ENCODE results near the gene FOXF2.

Gene FOXF2

DNA sequence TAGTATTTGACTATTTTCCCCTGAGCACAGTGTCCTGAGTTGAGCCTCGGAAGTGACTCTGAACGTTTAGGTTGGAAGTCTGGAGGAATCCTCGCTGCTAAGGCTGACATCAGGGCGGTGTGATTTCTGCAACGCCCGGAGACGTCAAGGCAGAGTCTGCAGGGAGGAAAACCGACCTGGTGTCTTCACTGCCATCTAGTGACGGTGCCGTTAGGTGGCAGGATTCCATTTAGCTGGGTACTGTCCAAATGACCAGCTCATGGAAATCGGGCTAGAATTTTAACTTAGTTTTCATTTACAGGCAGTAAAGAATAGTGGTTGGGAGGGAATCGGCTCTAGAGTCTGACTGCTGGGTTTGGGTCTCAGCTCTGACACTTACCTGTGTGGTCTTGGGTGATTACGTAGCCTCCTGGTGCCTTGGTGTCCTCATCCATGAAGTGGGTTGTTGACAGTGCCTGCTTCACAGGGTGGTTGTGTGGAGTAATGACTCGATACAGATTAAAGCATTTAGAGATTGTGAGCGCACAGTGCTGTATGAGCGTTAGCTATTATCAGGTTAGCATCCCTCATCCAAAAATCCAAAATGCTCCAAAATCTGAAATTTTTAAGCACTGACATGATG lies 35.0 kb downstream of the FOXF2 start:
- H3K4me3 ChIP-seq (ENCODE audit: low read depth, low read length): no peak overlapping the region
- in situ Hi-C loops (cut with HindIII; ENCODE audit: low sequenced_read_pairs): no loop called here
- TF ChIP-seq, protein P1, sequence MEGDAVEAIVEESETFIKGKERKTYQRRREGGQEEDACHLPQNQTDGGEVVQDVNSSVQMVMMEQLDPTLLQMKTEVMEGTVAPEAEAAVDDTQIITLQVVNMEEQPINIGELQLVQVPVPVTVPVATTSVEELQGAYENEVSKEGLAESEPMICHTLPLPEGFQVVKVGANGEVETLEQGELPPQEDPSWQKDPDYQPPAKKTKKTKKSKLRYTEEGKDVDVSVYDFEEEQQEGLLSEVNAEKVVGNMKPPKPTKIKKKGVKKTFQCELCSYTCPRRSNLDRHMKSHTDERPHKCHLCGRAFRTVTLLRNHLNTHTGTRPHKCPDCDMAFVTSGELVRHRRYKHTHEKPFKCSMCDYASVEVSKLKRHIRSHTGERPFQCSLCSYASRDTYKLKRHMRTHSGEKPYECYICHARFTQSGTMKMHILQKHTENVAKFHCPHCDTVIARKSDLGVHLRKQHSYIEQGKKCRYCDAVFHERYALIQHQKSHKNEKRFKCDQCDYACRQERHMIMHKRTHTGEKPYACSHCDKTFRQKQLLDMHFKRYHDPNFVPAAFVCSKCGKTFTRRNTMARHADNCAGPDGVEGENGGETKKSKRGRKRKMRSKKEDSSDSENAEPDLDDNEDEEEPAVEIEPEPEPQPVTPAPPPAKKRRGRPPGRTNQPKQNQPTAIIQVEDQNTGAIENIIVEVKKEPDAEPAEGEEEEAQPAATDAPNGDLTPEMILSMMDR (IDR thresholded peaks at IDR 0.05; ENCODE audit: low read depth, low read length): peak; percentile 70
- peak; percentile 57 for DNase-seq (ENCODE audit: low read depth, low spot score)

DNA sequence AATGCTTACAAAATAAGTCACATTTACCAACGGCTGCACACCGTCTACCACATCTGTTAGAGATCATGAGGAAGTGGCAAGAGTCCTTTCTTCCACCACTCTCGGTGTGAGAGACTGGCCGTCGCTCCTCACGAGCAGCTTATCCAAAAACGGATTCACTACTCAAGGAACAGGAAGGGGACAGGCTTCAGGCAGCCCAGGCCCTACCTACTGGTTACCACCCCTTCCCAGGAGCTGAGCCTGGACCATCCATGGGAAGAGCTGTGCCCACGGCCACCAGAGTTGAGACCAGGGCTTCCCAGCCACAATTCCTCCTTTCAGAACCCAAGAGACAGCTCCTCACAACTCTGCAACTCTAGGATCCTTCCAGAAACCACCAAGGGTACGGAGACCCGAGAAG lies 37.0 kb downstream of the FOXF2 start:
- H3K4me3 ChIP-seq (ENCODE audit: low read depth, low read length): no peak overlapping the region
- DNase-seq (ENCODE audit: low read depth, low spot score): no peak
- TF ChIP-seq, protein P1 (IDR thresholded peaks at IDR 0.05; ENCODE audit: low read depth, low read length): no peak
- in situ Hi-C loops (cut with HindIII; ENCODE audit: low sequenced_read_pairs): no loop called here

DNA sequence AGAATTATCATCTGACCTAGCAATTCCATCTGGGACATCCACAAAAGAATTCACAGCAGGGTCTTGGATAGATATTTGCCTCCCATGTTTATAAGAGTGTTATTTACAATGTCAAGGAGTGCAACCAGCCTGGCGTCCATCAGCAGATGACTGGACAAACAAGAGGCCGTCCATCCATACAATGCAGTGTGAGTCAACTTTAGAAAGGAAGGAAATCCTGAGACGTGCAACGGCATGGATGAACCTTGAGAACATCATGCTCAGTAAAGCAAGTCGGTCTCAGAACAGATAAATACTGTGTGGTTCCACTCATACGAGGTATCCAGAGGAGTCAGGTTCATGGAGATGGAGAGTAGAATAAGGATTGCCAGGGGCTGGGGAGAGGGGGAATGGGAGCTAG lies 46.4 kb downstream of the FOXF2 start:
- in situ Hi-C loops (cut with HindIII; ENCODE audit: low sequenced_read_pairs): no loop called here
- TF ChIP-seq, protein P1 (IDR thresholded peaks at IDR 0.05; ENCODE audit: low read depth, low read length): no peak
- DNase-seq (ENCODE audit: low read depth, low spot score): no peak
- no peak overlapping the region for H3K4me3 ChIP-seq (ENCODE audit: low read depth, low read length)

DNA sequence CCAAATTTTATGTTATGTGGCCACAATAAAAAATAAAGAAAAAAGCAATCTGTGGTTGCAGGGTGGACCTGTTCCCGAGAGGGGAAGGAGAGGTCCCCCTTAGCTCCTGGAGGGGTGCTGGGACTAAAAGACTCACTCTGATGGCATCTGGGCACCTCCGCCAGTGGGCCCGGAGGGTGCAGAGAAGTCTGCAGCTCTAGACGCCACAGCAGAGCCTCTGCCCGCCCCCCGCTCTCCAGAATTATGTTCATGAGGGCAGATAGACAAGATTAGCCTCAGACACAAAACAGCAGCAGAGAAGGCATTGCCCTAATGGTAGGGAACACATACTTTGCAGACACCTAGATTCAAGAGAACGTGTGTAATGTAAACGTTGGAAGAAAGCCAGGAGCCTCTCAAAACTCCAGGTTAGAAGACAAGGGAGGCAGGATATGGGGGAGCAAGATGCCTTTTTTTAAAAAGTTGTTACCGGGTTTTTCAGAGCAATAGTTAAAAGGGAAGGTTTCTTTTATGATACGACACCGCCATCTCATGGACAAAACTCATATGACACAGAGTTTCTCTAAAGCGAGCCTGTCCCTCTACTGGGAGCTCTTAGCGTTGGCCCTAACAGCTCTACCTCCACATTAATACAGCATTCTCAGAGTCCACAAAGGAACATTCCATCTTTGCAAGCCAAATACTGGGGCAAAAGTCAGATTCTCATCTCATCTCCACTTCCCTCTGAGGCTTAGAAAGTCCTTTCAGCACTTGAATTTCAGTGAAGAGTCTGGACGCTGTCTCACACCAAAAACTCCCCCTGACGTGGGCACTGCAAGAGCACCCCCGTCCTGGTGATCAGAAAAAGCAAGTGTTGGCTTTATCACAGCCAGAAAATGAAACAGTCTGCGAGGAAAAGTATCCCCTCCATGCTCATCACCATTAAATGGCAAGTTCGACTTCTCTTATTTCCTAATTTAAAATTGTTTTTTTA lies 47.2 kb downstream of the FOXF2 start:
- DNase-seq (ENCODE audit: low read depth, low spot score): peak; percentile 73
- no peak overlapping the region for H3K4me3 ChIP-seq (ENCODE audit: low read depth, low read length)
- in situ Hi-C loops (cut with HindIII; ENCODE audit: low sequenced_read_pairs): no loop called here
- TF ChIP-seq, protein P1 (IDR thresholded peaks at IDR 0.05; ENCODE audit: low read depth, low read length): peak; percentile 70

DNA sequence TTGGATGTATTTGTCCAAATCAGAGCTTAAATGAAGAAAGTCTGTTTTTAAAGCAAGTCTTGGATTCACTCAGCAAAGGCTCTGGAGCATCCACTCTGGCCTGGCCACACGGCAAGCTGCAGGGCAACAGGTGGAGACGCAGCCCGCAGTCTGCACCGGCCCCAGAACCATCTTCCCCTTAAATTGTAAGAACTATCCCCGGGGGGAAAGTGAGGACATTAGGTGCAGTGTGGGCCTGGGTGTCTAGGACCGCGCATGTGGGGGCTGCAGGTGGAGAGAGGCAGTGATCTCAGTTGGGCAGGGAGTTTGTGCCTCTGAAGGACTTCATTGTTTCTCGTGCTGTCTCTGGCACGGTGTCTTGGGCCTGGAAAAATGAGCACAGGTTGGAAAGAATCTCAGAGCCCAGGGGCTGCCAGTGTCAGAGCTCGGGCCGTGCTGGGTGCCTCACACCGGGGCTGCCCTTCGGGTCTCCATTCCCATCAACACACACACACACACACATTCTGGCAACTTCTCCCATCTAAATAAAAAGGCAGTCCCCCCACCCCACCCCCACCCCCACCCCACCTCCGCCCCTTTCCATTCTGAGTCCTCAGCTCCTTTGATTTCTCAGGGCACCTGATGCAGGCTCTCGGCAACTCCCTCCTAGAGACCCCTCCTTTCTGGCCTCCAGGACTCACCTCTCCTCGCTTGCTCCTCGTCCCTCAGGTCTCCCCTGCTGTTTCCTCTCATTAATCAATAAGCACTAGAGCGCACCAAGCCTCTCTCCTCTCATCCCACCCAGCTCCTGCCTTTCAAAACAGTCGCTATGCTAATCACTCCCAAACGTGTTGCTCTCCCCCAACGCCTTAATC lies 48.4 kb downstream of the FOXF2 start:
- no peak for DNase-seq (ENCODE audit: low read depth, low spot score)
- TF ChIP-seq, protein P1 (IDR thresholded peaks at IDR 0.05; ENCODE audit: low read depth, low read length): no peak
- no peak overlapping the region for H3K4me3 ChIP-seq (ENCODE audit: low read depth, low read length)
- in situ Hi-C loops (cut with HindIII; ENCODE audit: low sequenced_read_pairs): no loop called here

DNA sequence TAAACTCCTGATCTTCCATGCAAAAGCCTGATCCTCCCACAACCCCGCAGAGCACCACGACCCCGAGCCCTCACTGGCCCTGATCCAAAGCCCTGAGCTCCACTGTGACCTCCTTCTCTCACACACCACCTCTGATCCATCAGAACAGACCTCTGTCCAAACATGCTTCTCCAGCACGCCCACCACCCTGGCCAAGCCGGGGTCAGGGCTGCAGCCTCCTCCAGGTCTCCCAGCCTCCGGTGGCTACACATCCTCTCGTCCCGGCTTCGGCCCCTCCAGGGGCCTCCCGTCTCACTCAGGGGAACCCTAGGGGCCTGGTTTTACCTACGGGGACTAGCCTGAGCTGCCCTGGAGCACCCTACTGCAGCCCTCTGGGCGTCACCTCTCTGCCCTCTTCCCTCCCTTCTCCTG lies 49.1 kb downstream of the FOXF2 start:
- DNase-seq (ENCODE audit: low read depth, low spot score): no peak
- in situ Hi-C loops (cut with HindIII; ENCODE audit: low sequenced_read_pairs): no loop called here
- no peak overlapping the region for H3K4me3 ChIP-seq (ENCODE audit: low read depth, low read length)
- TF ChIP-seq, protein P1 (IDR thresholded peaks at IDR 0.05; ENCODE audit: low read depth, low read length): no peak
